Measurements from ENCODE around the gene EGR1.

Gene EGR1

GRCh38 chr5:138453590-138453989 is 11.7 kb upstream of the EGR1 start:
- no peak for DNase-seq (ENCODE audit: low spot score)

- no peak for DNase-seq (ENCODE audit: low spot score)
These were observed 11.2 kb upstream of the EGR1 start for GRCh38 chr5:138454121-138454520.

- DNase-seq (ENCODE audit: low spot score), result no peak
These were observed 9.9 kb upstream of the EGR1 start for GRCh38 chr5:138455232-138455930.

GRCh38 chr5:138457531-138458275 is 7.6 kb upstream of the EGR1 start:
- no peak for DNase-seq (ENCODE audit: low spot score)

- no peak for DNase-seq (ENCODE audit: low spot score)
These were observed 6.9 kb upstream of the EGR1 start for GRCh38 chr5:138458384-138458783.

- DNase-seq (ENCODE audit: low spot score), result no peak
These were observed 6.4 kb upstream of the EGR1 start for GRCh38 chr5:138458856-138459255.

- no peak for DNase-seq (ENCODE audit: low spot score)
These were observed 5.9 kb upstream of the EGR1 start for GRCh38 chr5:138459311-138459933.

- no peak for DNase-seq (ENCODE audit: low spot score)
These were observed 5.1 kb upstream of the EGR1 start for GRCh38 chr5:138460032-138460693.

GRCh38 chr5:138461343-138462125 is 3.7 kb upstream of the EGR1 start:
- DNase-seq (ENCODE audit: low spot score), result no peak

GRCh38 chr5:138463419-138464007 is 1.8 kb upstream of the EGR1 start:
- DNase-seq (ENCODE audit: low spot score), result no peak

GRCh38 chr5:138464008-138464387 is 1.3 kb upstream of the EGR1 start:
- DNase-seq (ENCODE audit: low spot score), result peak; percentile 94

- DNase-seq (ENCODE audit: low spot score), result peak; percentile 86
These were observed 655 bp upstream of the EGR1 start for GRCh38 chr5:138464388-138465260.

GRCh38 chr5:138466125-138466899 is 1.0 kb downstream of the EGR1 start:
- DNase-seq (ENCODE audit: low spot score), result no peak

GRCh38 chr5:138466900-138467710 is 1.8 kb downstream of the EGR1 start:
- no peak for DNase-seq (ENCODE audit: low spot score)

GRCh38 chr5:138467711-138468132 is 2.4 kb downstream of the EGR1 start:
- DNase-seq (ENCODE audit: low spot score), result no peak

GRCh38 chr5:138468133-138468965 is 3.1 kb downstream of the EGR1 start:
- no peak for DNase-seq (ENCODE audit: low spot score)

GRCh38 chr5:138468966-138469539 is 3.8 kb downstream of the EGR1 start:
- DNase-seq (ENCODE audit: low spot score), result no peak

All from iPS-NIHi11 (cell line).